Suppressor macrophage treated with lipopolysaccharide for 4 hours (primary cell): ENCODE measurements around the gene STARD5.

Source experiments
- DNase-seq: peaks from one replicate; pipeline ENCODE4 v3.0.0-alpha.2; 2020

Gene STARD5

GRCh38 chr15:81309647-81310450 is 14.1 kb downstream of the STARD5 start:
- no peak for DNase-seq

- DNase-seq, result no peak
Measured at GRCh38 chr15:81308260-81308659, 15.7 kb downstream of the STARD5 start.

GRCh38 chr15:81304226-81304625 is 19.7 kb downstream of the STARD5 start:
- peak; percentile 91 for DNase-seq

DNA sequence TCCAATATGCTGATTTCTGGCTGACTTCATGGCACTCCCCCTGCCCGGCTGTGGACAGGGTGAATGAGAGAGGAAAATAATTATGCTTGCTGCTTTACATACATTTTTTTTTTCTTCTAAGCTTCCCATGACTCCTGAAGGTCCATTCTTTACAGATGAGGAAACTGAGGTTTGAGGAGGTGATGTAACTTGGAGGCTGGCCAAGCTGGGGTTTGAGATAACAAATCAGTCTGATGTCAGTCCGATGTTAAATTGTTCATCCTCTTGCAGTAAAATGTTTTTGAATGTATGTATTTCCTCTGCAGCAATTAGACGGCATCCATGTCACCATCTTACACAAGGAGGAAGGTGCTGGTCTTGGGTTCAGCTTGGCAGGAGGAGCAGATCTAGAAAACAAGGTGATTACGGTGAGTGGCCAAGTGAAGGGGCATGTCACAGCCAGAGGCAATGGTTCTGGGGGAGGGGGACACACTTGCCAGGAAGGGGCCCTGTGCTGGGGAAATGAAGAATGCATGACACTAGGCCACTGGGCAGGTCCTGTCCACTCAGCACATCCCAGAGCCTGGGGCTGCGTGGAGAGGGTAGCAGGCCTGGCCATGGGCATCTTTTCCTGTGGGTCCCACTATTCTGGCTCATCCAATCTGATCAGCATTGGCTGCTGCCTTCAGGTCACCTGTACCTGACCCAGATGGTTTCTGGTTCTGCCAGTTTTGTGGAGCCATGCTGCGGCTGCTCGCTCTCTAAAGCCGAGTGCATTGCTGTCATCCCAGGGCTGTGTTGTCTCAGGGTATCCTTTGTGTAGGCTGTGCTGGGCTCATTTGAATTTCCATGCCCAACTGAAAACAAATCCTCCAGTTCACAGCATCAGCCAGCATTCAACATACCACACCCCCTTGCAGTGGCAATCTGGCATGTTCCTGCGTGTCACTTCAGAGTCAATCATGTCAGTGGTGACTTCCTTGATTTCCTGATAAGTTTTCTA is 20.4 kb downstream of the STARD5 start:
- DNase-seq, result no peak

DNA sequence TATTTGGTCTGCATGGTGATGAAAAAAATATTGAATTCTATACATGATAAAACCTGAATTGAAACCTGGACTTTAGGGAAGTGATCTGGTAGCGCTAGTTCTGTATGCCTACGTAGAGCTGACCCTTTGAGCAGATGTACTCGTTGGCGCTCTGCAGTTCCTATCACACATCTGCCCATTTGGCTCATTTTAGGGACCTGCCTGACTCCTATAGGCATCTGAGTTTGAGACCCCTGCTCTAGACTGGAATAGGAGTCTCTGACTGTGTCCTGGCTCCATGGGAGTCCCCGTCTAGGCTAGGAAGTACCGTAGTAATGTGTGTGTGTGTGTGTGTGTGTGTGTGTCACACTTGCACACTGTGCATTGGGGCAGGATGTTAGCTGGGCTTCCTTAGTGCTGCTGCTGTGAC is 21.2 kb downstream of the STARD5 start:
- peak; percentile 69 for DNase-seq

DNA sequence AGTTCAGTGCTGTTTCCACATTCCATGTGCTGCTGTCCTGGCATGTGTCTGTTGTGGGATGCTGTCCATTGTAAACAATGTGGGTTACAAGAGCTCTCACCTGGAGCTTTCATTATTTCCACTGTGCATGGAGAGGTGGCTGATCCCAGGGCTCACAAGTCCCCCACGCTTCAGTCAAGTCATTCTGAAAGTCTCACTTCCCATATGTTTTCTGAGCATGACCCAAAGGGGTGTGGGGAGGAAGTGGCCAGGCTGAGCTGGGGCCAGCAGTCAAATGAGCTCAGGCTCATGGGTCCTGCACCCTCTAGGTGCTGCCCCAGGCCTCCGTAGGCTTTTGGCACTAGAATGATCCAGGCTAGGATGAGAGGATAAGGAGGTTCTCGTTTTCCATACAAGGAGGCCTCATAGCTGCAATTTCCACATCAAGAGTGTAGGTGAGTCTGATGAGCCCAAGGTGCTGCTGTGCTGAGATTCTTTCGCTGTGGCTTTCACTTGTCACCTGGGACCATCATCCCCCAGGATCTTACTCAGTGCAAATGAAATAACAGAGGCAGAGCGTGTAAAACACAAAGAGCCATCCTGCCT is 22.0 kb downstream of the STARD5 start:
- DNase-seq, result peak; percentile 95

- DNase-seq, result no peak
Measured at GRCh38 chr15:81301385-81301784, 22.6 kb downstream of the STARD5 start.

GRCh38 chr15:81299630-81300273 is 24.2 kb downstream of the STARD5 start:
- no peak for DNase-seq

DNA sequence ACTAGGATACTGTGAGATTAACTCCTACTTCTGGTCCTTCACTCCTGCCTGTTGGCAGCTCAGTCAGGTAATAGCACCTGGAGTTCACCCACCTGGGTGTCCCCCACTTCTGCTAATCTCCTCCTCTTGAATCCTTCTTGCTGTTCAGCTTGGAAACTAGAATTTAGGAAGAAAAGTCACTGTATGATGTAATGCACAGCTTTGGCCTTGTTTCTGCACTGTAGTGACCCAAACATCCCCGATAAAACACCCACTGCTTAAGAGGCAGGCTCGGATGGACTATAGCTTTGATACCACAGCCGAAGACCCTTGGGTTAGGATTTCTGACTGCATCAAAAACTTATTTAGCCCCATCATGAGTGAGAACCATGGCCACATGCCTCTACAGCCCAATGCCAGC is 24.8 kb downstream of the STARD5 start:
- peak; percentile 42 for DNase-seq

GRCh38 chr15:81298611-81299010 is 25.3 kb downstream of the STARD5 start:
- no peak for DNase-seq

DNA sequence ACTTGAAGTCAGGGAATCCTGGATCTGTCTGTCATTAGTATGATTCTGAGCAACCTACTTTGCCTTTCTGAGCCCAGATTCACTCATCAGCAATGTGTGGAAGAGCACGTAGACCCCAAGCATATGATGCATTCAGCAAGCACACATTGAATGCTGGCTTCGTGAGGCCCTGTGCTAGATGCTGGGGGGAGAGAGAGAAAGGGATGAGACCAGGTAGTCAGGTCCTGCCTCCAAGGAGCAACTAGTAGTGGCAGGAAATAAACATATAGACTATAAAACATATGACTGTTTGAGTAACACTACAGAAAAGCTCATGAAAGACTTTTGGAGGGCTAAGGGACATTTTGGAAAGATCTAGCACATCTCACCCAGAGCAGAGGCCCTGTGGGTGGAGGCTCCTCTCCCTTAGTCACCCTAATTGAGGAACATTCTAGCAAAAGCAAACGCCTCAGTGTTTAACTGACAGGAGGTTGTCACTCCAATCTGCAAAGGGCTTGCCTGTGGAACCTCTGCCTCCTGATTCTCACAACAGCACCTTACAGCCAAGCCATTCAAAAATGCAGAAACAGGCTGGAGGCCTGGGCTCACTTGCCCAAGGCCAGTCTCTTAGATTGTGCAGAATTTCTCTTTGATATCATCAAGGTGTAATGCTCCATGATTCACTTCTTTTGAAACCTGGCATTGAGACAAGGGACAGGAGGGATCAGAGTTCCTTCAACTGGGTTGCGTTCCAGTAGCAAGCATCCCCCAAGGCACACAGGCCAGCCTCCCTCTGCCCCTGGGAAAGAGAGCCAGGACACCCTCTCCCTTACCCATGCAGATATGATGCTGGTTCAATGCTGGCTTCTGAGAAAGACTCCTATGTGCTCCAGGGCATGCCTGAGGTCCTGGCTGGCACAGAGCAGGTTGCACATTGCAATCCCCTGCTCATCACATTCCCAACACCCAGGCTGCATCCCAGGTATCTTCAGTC is 26.1 kb downstream of the STARD5 start:
- DNase-seq, result peak; percentile 76

- no peak for DNase-seq
Measured at GRCh38 chr15:81297147-81297572, 26.8 kb downstream of the STARD5 start.

DNA sequence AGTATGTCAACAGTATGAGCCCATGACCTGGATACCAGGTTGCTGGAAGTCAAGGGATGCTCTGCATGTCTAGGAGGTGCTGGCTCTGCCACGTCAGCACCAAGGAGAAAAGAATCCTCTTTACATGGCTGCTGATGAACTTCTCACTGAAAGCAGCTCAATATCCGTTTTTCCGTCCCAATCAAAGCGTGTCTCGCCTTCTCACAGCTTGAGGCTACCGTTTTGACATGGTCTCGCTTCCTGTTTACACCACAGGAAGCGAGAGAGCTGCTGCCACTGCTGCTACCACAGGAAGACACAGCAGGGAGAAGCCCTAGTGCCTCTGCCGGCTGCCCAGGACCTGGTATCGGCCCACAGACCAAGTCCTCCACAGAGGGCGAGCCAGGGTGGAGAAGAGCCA is 27.3 kb downstream of the STARD5 start:
- DNase-seq, result peak; percentile 90

GRCh38 chr15:81296186-81296585 is 27.8 kb downstream of the STARD5 start:
- DNase-seq, result no peak

DNA sequence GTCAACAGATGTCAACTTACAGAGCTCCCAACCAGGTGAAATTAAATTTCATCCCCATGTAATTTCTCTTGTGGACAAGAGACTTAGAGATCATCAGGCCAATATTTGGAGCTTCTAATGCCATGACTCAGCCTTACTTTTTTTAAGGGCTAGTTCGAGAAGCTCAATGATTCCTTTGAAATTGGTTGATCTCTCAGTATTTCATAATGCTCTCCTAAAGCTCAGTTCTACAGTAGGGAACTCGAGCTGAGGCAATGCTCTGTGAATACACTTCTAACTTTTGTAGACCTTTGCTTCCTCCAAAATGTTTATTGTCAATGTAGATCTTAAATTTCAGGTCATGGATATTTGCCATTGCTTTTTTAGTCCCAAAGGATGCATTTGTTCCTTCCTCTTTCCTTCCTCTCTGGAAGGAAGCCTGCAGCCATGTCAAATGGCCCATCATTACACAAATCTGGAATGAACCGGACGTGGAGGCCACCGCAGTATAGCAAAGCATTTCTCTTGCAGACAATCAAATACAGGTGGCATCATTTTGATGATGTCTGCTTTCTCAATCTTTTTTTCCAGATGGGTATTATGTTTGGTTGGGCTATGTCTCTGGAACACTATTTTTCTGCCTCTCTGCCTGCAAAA is 28.3 kb downstream of the STARD5 start:
- no peak for DNase-seq

GRCh38 chr15:81294516-81294880 is 29.4 kb downstream of the STARD5 start:
- DNase-seq, result no peak

DNA sequence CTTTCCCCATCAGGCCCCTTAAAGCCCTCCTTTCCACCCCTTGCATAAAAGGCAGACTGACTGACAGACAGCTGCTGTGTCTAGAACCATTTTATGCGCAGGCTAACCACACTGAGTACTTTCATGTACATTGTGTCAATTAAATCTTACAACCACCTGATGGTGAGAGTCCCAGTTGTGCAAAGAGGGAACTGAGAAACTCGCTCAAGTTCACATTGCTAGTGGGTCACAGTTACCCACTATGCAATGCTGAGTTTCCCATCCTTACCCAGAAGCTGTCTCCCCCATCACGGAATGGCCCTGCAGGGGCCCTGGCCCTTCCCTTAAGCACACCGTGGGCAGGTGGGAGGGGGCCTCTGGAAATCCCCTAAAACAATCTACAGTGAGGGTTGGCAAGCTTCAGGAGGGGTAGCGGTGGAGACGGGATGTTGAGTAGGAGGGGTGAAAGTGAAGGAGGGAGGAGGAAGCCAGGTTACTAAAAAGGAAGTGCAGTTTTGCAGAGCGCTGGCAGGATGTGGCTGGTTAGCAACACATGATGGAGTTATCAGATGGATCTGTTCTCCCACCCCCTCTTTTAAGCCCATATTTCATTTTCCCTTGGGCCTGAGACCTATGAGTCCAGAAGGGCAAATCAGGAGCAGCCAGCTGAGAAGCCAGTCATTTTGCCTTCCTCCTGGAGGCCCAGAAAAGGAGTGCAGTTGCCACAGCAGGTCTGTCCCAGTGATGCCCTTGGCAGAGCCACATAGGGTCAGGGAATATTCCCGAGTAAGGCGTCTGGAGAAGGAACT is 30.0 kb downstream of the STARD5 start:
- peak; percentile 56 for DNase-seq

GRCh38 chr15:81292523-81293001 is 31.4 kb downstream of the STARD5 start:
- DNase-seq, result no peak

GRCh38 chr15:81291916-81292522 is 31.9 kb downstream of the STARD5 start:
- no peak for DNase-seq

- no peak for DNase-seq
Measured at GRCh38 chr15:81289910-81290309, 34.0 kb downstream of the STARD5 start.
